SJCRH30 (cell line): ENCODE results near the gene PRSS1. TPM values are rescaled to one million over a fixed set of nuclear protein-coding genes. Genes with fewer than 3 reads are reported as not detected.

ENCODE experiments used
- DNase-seq, 2 experiments: peaks; one replicate each; pipeline ENCODE4 v3.0.0-alpha.2; 2015 to 2020
- H3K27ac ChIP-seq: fragments of 250-450 bp; sonication (Bioruptor Pico); 2 replicates; pipeline ENCODE4 v1.5.1; 2020; ENCODE audit warnings: mild to moderate bottlenecking, moderate library complexity
- H3K27me3 ChIP-seq: fragments of 250-450 bp; sonication (Bioruptor Pico); 2 replicates; pipeline ENCODE4 v1.5.1; 2020; ENCODE audit warnings: mild to moderate bottlenecking, moderate library complexity
- H3K36me3 ChIP-seq: fragments of 250-450 bp; sonication (Bioruptor Pico); 2 replicates; pipeline ENCODE4 v1.5.1; 2020; ENCODE audit warnings: mild to moderate bottlenecking, moderate library complexity
- H3K4me1 ChIP-seq: fragments of 250-450 bp; sonication (Bioruptor Pico); 2 replicates; pipeline ENCODE4 v1.5.1; 2020; ENCODE audit warnings: mild to moderate bottlenecking, moderate library complexity
- H3K4me3 ChIP-seq: fragments of 250-450 bp; sonication (Bioruptor Pico); 2 replicates; pipeline ENCODE4 v1.5.1; 2020; ENCODE audit warnings: mild to moderate bottlenecking, moderate library complexity
- H3K9me3 ChIP-seq: fragments of 250-450 bp; sonication (Bioruptor Pico); replicated peaks from 2 replicates; pipeline ENCODE4 v1.5.1; 2020; ENCODE audit warnings: mild to moderate bottlenecking, moderate library complexity
- total RNA-seq: library from RNA; depleted of rRNA; stranded (reverse); fragments of >200 nt; shearing (Covaris generic); gene quantifications from 2 replicates; pipeline ENCODE4 v1.2.3, GENCODE V29; 2014; rRNA removed

Gene PRSS1
- total RNA-seq, 1 experiment from 2014 or later: not detected

DNA sequence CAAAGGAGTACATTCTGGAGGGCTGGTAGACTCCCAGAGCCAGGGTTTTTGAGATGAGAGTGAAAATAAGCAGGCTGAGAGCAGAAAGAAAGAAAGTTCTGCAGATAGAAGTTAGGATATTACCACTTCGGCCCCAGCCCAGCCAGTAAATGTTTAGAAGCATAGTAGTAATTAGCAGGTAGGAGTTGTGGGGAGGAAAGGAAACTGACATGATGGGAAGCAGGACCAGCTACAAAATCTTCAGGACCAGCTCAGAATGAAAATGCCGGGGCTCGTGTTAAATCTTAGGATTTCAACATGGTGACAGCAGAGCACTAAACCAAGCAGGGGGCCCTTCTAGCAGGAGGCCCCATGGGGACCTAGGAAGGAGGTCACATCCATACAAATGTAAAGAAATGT lies 50.2 kb downstream of the PRSS1 start:
- H3K9me3 ChIP-seq: no peaks in the 10 kb centered on the region
- peaks cover 32% of the 10 kb centered on the region for H3K27me3 ChIP-seq
- no peaks in the 10 kb centered on the region for H3K36me3 ChIP-seq
- H3K4me3 ChIP-seq: no peak overlapping the region
- no peak overlapping the region for H3K27ac ChIP-seq
- no peak for DNase-seq
- no peaks in the 10 kb centered on the region for H3K4me1 ChIP-seq

DNA sequence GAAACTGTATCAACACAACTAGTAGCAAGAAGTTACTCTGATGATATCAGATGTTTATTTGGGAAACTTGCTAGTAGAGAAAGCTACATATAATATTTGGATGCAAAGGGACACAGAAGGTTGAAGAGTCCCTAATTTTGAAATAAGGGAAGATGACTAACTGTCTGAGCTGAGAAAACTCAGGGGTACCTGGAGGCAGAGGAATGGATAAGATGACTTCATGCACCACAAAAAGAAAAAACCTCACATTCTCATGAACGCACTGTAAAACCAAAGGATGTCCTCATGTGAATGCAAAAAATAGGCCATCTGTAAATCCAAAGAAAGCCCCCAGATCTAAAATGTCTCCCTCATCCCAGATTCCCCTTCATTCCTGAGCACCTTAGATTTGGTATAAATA lies 50.8 kb downstream of the PRSS1 start:
- DNase-seq: no peak
- Histone ChIP-seq H3K27me3 (peaks cover 32% of the 10 kb centered on the region), H3K4me1 (no peaks in the 10 kb centered on the region), H3K9me3 (no peaks in the 10 kb centered on the region), H3K36me3 (no peaks in the 10 kb centered on the region), H3K27ac (no peak overlapping the region), H3K4me3 (no peak overlapping the region)

DNA sequence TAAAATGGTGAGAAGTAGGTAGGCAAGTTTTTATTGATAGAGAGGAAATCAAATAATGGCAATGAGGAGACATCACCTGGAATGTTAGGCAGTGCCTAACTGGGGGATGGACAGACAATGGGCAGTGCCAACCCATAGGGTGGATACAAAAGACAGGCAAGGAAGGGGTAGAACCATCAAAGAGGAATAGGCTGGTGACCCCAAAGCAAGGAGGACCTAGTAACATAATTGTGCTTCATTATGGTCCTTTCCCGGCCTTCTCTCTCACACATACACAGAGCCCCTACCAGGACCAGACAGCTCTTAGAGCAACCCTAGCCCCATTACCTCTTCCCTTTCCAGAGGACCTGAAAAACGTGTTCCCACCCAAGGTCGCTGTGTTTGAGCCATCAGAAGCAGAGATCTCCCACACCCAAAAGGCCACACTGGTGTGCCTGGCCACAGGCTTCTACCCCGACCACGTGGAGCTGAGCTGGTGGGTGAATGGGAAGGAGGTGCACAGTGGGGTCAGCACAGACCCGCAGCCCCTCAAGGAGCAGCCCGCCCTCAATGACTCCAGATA lies 51.5 kb downstream of the PRSS1 start:
- Histone ChIP-seq H3K9me3 (no peaks in the 10 kb centered on the region), H3K4me3 (no peak overlapping the region), H3K27ac (no peak overlapping the region), H3K36me3 (no peaks in the 10 kb centered on the region), H3K27me3 (peaks cover 28% of the 10 kb centered on the region), H3K4me1 (no peaks in the 10 kb centered on the region)
- no peak for DNase-seq

DNA sequence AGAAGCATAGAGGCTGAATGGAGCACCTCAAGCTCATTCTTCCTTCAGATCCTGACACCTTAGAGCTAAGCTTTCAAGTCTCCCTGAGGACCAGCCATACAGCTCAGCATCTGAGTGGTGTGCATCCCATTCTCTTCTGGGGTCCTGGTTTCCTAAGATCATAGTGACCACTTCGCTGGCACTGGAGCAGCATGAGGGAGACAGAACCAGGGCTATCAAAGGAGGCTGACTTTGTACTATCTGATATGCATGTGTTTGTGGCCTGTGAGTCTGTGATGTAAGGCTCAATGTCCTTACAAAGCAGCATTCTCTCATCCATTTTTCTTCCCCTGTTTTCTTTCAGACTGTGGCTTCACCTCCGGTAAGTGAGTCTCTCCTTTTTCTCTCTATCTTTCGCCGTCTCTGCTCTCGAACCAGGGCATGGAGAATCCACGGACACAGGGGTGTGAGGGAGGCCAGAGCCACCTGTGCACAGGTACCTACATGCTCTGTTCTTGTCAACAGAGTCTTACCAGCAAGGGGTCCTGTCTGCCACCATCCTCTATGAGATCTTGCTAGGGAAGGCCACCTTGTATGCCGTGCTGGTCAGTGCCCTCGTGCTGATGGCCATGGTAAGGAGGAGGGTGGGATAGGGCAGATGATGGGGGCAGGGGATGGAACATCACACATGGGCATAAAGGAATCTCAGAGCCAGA lies 52.5 kb downstream of the PRSS1 start:
- peaks cover 21% of the 10 kb centered on the region for H3K27me3 ChIP-seq
- H3K9me3 ChIP-seq: no peaks in the 10 kb centered on the region
- H3K4me3 ChIP-seq: no peak overlapping the region
- no peaks in the 10 kb centered on the region for H3K36me3 ChIP-seq
- DNase-seq: no peak
- H3K4me1 ChIP-seq: no peaks in the 10 kb centered on the region
- H3K27ac ChIP-seq: no peak overlapping the region

DNA sequence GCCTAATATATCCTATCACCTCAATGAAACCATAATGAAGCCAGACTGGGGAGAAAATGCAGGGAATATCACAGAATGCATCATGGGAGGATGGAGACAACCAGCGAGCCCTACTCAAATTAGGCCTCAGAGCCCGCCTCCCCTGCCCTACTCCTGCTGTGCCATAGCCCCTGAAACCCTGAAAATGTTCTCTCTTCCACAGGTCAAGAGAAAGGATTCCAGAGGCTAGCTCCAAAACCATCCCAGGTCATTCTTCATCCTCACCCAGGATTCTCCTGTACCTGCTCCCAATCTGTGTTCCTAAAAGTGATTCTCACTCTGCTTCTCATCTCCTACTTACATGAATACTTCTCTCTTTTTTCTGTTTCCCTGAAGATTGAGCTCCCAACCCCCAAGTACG lies 53.0 kb downstream of the PRSS1 start:
- Histone ChIP-seq H3K4me3 (no peak overlapping the region), H3K36me3 (no peaks in the 10 kb centered on the region), H3K9me3 (no peaks in the 10 kb centered on the region), H3K4me1 (no peaks in the 10 kb centered on the region), H3K27me3 (peaks cover 21% of the 10 kb centered on the region), H3K27ac (no peak overlapping the region)
- no peak for DNase-seq

Other genes starting within 250 kb of the PRSS1 start
- not detected in 2 replicates for gene PRSS2, start 21.5 kb downstream of the PRSS1 start, total RNA-seq
- 0.10 and 0.14 TPM in 2 replicates for gene EPHB6, start 105.6 kb downstream of the PRSS1 start, total RNA-seq
- gene TRPV6, start 136.3 kb downstream of the PRSS1 start, total RNA-seq: not detected in 2 replicates
- gene TRPV5, start 184.3 kb downstream of the PRSS1 start, total RNA-seq: not detected in 2 replicates
- not detected in 2 replicates for gene LLCFC1, start 190.0 kb downstream of the PRSS1 start, total RNA-seq
- 0.08 and 0.69 TPM in 2 replicates for gene KEL, start 212.9 kb downstream of the PRSS1 start, total RNA-seq